ENCODE results near the gene NAV2. TPM values are rescaled to one million over a fixed set of nuclear protein-coding genes. Genes with fewer than 3 reads are reported as not detected.

NAV2 gene
- total RNA-seq, 2 donors from 2014 or later: 26.4 to 35.5 TPM

- Histone ChIP-seq H3K4me1 (peaks cover 42% of the 10 kb centered on the region), H3K27me3 (no peaks in the 10 kb centered on the region), H3K9me3 (no peaks in the 10 kb centered on the region), H3K36me3 (replicated peaks in 1 of 2; ENCODE audit: insufficient read depth in 1 of 2, low read depth in 2 of 2) (no peaks in the 10 kb centered on the region), H3K27ac (no peak overlapping the region), H3K4me3 (no peak overlapping the region)
- DNase-seq (no peak), ATAC-seq (no peak)
- TF ChIP-seq POLR2A (IDR thresholded peaks at IDR 0.05) (no peak), CTCF (IDR thresholded peaks at IDR 0.05) (no peak)
- intact Hi-C loops (cut with DNase I): no loop called here
- whole genome bisulfite sequencing, 2 donors: 63 to 64% methylated on average over 3 of the region's 3 CpGs
Observed at GRCh38 chr11:20020198-20020597, 307.6 kb downstream of the NAV2 start.

GRCh38 chr11:20020716-20021115 lies 308.1 kb downstream of the NAV2 start:
- TF ChIP-seq CTCF (IDR thresholded peaks at IDR 0.05) (no peak), POLR2A (IDR thresholded peaks at IDR 0.05) (no peak)
- Histone ChIP-seq H3K27me3 (no peaks in the 10 kb centered on the region), H3K4me1 (peaks cover 43% of the 10 kb centered on the region), H3K27ac (no peak overlapping the region), H3K9me3 (no peaks in the 10 kb centered on the region), H3K4me3 (no peak overlapping the region), H3K36me3 (replicated peaks in 1 of 2; ENCODE audit: insufficient read depth in 1 of 2, low read depth in 2 of 2) (no peaks in the 10 kb centered on the region)
- WGBS, 2 donors: 87% methylated on average over 4 of the region's 4 CpGs
- intact Hi-C loops (cut with DNase I): no loop called here
- DNase-seq (no peak), ATAC-seq (no peak)

GRCh38 chr11:20021212-20021611 lies 308.6 kb downstream of the NAV2 start:
- Histone ChIP-seq H3K9me3 (no peaks in the 10 kb centered on the region), H3K4me1 (peaks cover 41% of the 10 kb centered on the region), H3K27ac (no peak overlapping the region), H3K27me3 (no peaks in the 10 kb centered on the region), H3K36me3 (replicated peaks in 1 of 2; ENCODE audit: insufficient read depth in 1 of 2, low read depth in 2 of 2) (no peaks in the 10 kb centered on the region), H3K4me3 (no peak overlapping the region)
- TF ChIP-seq POLR2A (IDR thresholded peaks at IDR 0.05) (no peak), CTCF (IDR thresholded peaks at IDR 0.05) (no peak)
- intact Hi-C loops (cut with DNase I): no loop called here
- 52 to 55% methylated on average over 4 of the region's 4 CpGs for WGBS, 2 donors
- DNase-seq (no peak), ATAC-seq (no peak)

GRCh38 chr11:20021771-20022362 lies 309.2 kb downstream of the NAV2 start:
- 55 to 65% methylated on average over 4 of the region's 4 CpGs for WGBS, 2 donors
- H3K9me3 ChIP-seq: no peaks in the 10 kb centered on the region
- H3K36me3 ChIP-seq (replicated peaks in 1 of 2; ENCODE audit: insufficient read depth in 1 of 2, low read depth in 2 of 2): no peaks in the 10 kb centered on the region
- intact Hi-C loops (cut with DNase I): no loop called here
- H3K27ac ChIP-seq: no peak overlapping the region
- TF ChIP-seq CTCF (IDR thresholded peaks at IDR 0.05): no peak
- TF ChIP-seq POLR2A (IDR thresholded peaks at IDR 0.05): no peak
- DNase-seq (no peak), ATAC-seq (no peak)
- H3K27me3 ChIP-seq: no peaks in the 10 kb centered on the region
- peaks cover 46% of the 10 kb centered on the region for H3K4me1 ChIP-seq
- H3K4me3 ChIP-seq: no peak overlapping the region

Measured in body of pancreas (tissue), 4 donors.